Panc1 (cell line): ENCODE data around the gene ELOA.

Experiments used
- CTCF ChIP-seq: fragments of 450-650 bp; IDR thresholded peaks from 2 replicates; pipeline ENCODE4 v1.5.1; 2017; ENCODE audit warnings: mild to moderate bottlenecking
- TCF7L2 ChIP-seq: IDR thresholded peaks from 2 replicates; pipeline ENCODE4 v1.6.1; 2011; ENCODE audit warnings: mild to moderate bottlenecking, low read depth, low read length, inconsistent platforms

- TF ChIP-seq CTCF (no peak), TCF7L2 (no peak)
Observed at GRCh38 chr1:23793861-23794731, 50.8 kb downstream of the ELOA start.
